WTC11 (cell line): ENCODE measurements around the gene PNO1. TPM values are rescaled to one million over a fixed set of nuclear protein-coding genes. Genes with fewer than 3 reads are reported as not detected.

ENCODE experiments used
- ATAC-seq: fragments of 200-7000 bp; cut with Tn5 transposase; 2 replicates; pipeline ENCODE4 v1.10.0; 2021; ENCODE audit warnings: mild to moderate bottlenecking, moderate library complexity
- CTCF ChIA-PET: fragments of 300-600 bp; sonication (Branson Sonifier 250); formaldehyde crosslinking; loops from one replicate; lab custom pipeline; 2021; ENCODE audit warnings: antibody characterized with exemption; lab: Charles Lee
- POLR2A ChIA-PET: fragments of 350-600 bp; sonication (Branson Sonifier 250); formaldehyde crosslinking; loops from one replicate; lab custom pipeline; 2021; ENCODE audit warnings: antibody characterized with exemption; lab: Charles Lee
- DNase-seq: peaks from one replicate; pipeline ENCODE4 v3.0.0; 2021; ENCODE audit warnings: low spot score
- H3K27ac Mint-ChIP-seq: 2 replicates; pipeline ENCODE4 v1.8.0; 2021; ENCODE audit warnings: mixed read lengths
- H3K27me3 Mint-ChIP-seq: 2 replicates; pipeline ENCODE4 v1.8.0; 2021; ENCODE audit warnings: low read depth, mild to moderate bottlenecking, moderate library complexity, mixed read lengths
- H3K36me3 Mint-ChIP-seq: 2 replicates; pipeline ENCODE4 v1.8.0; 2021; ENCODE audit warnings: mixed read lengths
- H3K4me1 Mint-ChIP-seq: 2 replicates; pipeline ENCODE4 v1.8.0; 2022; ENCODE audit warnings: mixed read lengths
- H3K4me3 Mint-ChIP-seq: 2 replicates; pipeline ENCODE4 v1.8.0; 2021; ENCODE audit warnings: mild to moderate bottlenecking, moderate library complexity, mixed read lengths
- H3K9me3 Mint-ChIP-seq: 2 replicates; pipeline ENCODE4 v1.8.0; 2021; ENCODE audit warnings: mixed read lengths
- JUN ChIP-seq: sonication (generic); formaldehyde crosslinking; IDR thresholded peaks from 2 replicates; pipeline ENCODE4 v1.8.0; 2023; ENCODE audit warnings: mild to moderate bottlenecking, missing genetic modification reagents
- KAT7 ChIP-seq: sonication (generic); formaldehyde crosslinking; IDR thresholded peaks from 2 replicates; pipeline ENCODE4 v1.8.1; 2023; ENCODE audit warnings: missing genetic modification reagents, mild to moderate bottlenecking, borderline replicate concordance
- MYBL2 ChIP-seq: sonication (generic); formaldehyde crosslinking; IDR thresholded peaks from 2 replicates; pipeline ENCODE4 v1.8.1; 2023; ENCODE audit warnings: mild to moderate bottlenecking, moderate library complexity, missing genetic modification reagents
- PRRX2 ChIP-seq: fragments of 250-450 bp; sonication (Bioruptor Pico); IDR thresholded peaks from 2 replicates; pipeline ENCODE4 v1.8.0; 2021; ENCODE audit warnings: mild to moderate bottlenecking
- RELA ChIP-seq: sonication (generic); formaldehyde crosslinking; IDR thresholded peaks from 2 replicates; pipeline ENCODE4 v1.8.1; 2022; ENCODE audit warnings: missing genetic modification reagents, mild to moderate bottlenecking, borderline replicate concordance
- SP1 ChIP-seq: sonication (generic); formaldehyde crosslinking; conservative IDR thresholded peaks from 2 replicates; pipeline ENCODE4 v1.8.1; 2022; ENCODE audit warnings: missing genetic modification reagents
- TEAD4 ChIP-seq: sonication (generic); formaldehyde crosslinking; IDR thresholded peaks from 2 replicates; pipeline ENCODE4 v1.8.0; 2022; ENCODE audit warnings: mild to moderate bottlenecking, missing genetic modification reagents
- ZNF121 ChIP-seq: sonication (generic); formaldehyde crosslinking; IDR thresholded peaks from 2 replicates; pipeline ENCODE4 v1.8.0; 2023; ENCODE audit warnings: missing genetic modification reagents
- ZNF138 ChIP-seq: sonication (generic); formaldehyde crosslinking; conservative IDR thresholded peaks from 2 replicates; pipeline ENCODE4 v1.8.1; 2022; ENCODE audit warnings: mild to moderate bottlenecking, moderate library complexity, missing genetic modification reagents
- ZNF232 ChIP-seq: sonication (generic); formaldehyde crosslinking; IDR thresholded peaks from 2 replicates; pipeline ENCODE4 v1.8.0; 2022; ENCODE audit warnings: mild to moderate bottlenecking, missing genetic modification reagents
- total RNA-seq: library from RNA; stranded (reverse); gene quantifications from 3 replicates; pipeline ENCODE4 v1.2.3, GENCODE V29; 2021
- TF ChIP-seq, protein P1 (sequence below): sonication (generic); formaldehyde crosslinking; IDR thresholded peaks from 2 replicates; pipeline ENCODE4 v1.8.1; 2023; ENCODE audit warnings: mild to moderate bottlenecking, moderate library complexity, missing genetic modification reagents
- TF ChIP-seq, protein P2 (sequence below): sonication (generic); formaldehyde crosslinking; IDR thresholded peaks from 2 replicates; pipeline ENCODE4 v1.8.1; 2023; ENCODE audit warnings: mild to moderate bottlenecking, missing genetic modification reagents, borderline replicate concordance
- TF ChIP-seq, protein P3 (sequence below): sonication (generic); formaldehyde crosslinking; conservative IDR thresholded peaks from 2 replicates; pipeline ENCODE4 v1.8.1; 2022; ENCODE audit warnings: mild to moderate bottlenecking, missing genetic modification reagents
- TF ChIP-seq, protein P4 (sequence below): sonication (generic); formaldehyde crosslinking; IDR thresholded peaks from 2 replicates; pipeline ENCODE4 v1.8.1; 2022; ENCODE audit warnings: low read depth, missing genetic modification reagents, borderline replicate concordance
- TF ChIP-seq, protein P5 (sequence below): sonication (generic); formaldehyde crosslinking; conservative IDR thresholded peaks from 2 replicates; pipeline ENCODE4 v1.8.1; 2023; ENCODE audit warnings: mild to moderate bottlenecking, low read depth, missing genetic modification reagents, moderate library complexity
- TF ChIP-seq, protein P6 (sequence below): fragments of 250-450 bp; sonication (Bioruptor Pico); IDR thresholded peaks from 2 replicates; pipeline ENCODE4 v1.8.0; 2021; ENCODE audit warnings: mild to moderate bottlenecking

Gene PNO1
- total RNA-seq, 1 experiment from 2014 or later: 24.0 TPM

DNA sequence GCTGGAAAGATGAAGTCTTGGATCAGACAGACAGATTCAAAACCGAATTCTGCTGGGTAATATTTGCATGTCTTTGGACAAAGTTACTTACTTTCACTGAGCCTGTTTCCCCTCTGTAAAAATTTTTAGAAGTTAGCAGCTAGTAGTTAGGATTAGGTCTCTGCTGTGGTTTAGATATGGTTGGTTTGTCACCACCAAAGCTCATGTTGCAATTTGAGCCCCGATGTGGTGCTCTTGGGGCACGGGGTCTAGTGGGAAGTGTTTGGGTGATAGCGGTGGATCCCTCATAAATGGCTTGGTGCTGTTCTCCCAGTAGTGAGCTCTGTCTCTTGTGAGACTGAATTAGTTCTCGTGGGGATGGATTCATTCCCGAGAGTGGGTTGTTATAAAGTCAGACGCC lies 38.9 kb upstream of the PNO1 start (continued):
- TF ChIP-seq, protein P1, sequence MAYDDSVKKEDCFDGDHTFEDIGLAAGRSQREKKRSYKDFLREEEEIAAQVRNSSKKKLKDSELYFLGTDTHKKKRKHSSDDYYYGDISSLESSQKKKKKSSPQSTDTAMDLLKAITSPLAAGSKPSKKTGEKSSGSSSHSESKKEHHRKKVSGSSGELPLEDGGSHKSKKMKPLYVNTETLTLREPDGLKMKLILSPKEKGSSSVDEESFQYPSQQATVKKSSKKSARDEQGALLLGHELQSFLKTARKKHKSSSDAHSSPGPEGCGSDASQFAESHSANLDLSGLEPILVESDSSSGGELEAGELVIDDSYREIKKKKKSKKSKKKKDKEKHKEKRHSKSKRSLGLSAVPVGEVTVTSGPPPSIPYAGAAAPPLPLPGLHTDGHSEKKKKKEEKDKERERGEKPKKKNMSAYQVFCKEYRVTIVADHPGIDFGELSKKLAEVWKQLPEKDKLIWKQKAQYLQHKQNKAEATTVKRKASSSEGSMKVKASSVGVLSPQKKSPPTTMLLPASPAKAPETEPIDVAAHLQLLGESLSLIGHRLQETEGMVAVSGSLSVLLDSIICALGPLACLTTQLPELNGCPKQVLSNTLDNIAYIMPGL (CRISPR knock-in tag): no peak

DNA sequence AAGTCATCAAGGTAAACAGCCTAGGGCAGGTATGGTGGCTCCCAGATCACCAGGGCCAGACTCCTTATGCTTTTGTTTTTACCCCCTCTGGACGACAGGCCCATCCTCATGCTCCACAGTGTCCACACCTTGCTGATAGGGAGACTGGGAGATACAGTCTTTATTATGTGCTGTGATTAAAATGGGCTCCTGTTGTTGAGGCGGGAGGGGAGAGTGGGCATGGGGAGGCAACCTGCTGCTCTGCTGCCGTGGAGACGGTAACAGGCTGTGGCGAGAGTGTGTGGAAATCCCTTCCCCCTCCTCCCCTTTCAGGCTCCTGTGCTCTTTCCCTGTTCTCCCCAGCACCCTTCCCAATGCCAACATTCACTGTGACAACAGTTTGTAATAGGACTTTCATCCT lies 38.2 kb upstream of the PNO1 start:
- TF ChIP-seq, protein P2, sequence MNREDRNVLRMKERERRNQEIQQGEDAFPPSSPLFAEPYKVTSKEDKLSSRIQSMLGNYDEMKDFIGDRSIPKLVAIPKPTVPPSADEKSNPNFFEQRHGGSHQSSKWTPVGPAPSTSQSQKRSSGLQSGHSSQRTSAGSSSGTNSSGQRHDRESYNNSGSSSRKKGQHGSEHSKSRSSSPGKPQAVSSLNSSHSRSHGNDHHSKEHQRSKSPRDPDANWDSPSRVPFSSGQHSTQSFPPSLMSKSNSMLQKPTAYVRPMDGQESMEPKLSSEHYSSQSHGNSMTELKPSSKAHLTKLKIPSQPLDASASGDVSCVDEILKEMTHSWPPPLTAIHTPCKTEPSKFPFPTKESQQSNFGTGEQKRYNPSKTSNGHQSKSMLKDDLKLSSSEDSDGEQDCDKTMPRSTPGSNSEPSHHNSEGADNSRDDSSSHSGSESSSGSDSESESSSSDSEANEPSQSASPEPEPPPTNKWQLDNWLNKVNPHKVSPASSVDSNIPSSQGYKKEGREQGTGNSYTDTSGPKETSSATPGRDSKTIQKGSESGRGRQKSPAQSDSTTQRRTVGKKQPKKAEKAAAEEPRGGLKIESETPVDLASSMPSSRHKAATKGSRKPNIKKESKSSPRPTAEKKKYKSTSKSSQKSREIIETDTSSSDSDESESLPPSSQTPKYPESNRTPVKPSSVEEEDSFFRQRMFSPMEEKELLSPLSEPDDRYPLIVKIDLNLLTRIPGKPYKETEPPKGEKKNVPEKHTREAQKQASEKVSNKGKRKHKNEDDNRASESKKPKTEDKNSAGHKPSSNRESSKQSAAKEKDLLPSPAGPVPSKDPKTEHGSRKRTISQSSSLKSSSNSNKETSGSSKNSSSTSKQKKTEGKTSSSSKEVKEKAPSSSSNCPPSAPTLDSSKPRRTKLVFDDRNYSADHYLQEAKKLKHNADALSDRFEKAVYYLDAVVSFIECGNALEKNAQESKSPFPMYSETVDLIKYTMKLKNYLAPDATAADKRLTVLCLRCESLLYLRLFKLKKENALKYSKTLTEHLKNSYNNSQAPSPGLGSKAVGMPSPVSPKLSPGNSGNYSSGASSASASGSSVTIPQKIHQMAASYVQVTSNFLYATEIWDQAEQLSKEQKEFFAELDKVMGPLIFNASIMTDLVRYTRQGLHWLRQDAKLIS (CRISPR knock-in tag): no peak
- TF ChIP-seq, protein P3, sequence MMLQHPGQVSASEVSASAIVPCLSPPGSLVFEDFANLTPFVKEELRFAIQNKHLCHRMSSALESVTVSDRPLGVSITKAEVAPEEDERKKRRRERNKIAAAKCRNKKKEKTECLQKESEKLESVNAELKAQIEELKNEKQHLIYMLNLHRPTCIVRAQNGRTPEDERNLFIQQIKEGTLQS (CRISPR knock-in tag): no peak
- TF ChIP-seq, protein P4, sequence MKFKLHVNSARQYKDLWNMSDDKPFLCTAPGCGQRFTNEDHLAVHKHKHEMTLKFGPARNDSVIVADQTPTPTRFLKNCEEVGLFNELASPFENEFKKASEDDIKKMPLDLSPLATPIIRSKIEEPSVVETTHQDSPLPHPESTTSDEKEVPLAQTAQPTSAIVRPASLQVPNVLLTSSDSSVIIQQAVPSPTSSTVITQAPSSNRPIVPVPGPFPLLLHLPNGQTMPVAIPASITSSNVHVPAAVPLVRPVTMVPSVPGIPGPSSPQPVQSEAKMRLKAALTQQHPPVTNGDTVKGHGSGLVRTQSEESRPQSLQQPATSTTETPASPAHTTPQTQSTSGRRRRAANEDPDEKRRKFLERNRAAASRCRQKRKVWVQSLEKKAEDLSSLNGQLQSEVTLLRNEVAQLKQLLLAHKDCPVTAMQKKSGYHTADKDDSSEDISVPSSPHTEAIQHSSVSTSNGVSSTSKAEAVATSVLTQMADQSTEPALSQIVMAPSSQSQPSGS: no peak
- TF ChIP-seq JUN (CRISPR knock-in tag) (no peak), TEAD4 (CRISPR knock-in tag) (no peak), ZNF138 (CRISPR knock-in tag) (no peak), KAT7 (CRISPR knock-in tag) (no peak), PRRX2 (no peak), ZNF232 (CRISPR knock-in tag) (no peak), SP1 (CRISPR knock-in tag) (no peak), MYBL2 (no peak), ZNF121 (no peak), RELA (CRISPR knock-in tag) (no peak)
- TF ChIP-seq, protein P5, sequence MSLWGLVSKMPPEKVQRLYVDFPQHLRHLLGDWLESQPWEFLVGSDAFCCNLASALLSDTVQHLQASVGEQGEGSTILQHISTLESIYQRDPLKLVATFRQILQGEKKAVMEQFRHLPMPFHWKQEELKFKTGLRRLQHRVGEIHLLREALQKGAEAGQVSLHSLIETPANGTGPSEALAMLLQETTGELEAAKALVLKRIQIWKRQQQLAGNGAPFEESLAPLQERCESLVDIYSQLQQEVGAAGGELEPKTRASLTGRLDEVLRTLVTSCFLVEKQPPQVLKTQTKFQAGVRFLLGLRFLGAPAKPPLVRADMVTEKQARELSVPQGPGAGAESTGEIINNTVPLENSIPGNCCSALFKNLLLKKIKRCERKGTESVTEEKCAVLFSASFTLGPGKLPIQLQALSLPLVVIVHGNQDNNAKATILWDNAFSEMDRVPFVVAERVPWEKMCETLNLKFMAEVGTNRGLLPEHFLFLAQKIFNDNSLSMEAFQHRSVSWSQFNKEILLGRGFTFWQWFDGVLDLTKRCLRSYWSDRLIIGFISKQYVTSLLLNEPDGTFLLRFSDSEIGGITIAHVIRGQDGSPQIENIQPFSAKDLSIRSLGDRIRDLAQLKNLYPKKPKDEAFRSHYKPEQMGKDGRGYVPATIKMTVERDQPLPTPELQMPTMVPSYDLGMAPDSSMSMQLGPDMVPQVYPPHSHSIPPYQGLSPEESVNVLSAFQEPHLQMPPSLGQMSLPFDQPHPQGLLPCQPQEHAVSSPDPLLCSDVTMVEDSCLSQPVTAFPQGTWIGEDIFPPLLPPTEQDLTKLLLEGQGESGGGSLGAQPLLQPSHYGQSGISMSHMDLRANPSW (CRISPR knock-in tag): no peak
- TF ChIP-seq, protein P6, sequence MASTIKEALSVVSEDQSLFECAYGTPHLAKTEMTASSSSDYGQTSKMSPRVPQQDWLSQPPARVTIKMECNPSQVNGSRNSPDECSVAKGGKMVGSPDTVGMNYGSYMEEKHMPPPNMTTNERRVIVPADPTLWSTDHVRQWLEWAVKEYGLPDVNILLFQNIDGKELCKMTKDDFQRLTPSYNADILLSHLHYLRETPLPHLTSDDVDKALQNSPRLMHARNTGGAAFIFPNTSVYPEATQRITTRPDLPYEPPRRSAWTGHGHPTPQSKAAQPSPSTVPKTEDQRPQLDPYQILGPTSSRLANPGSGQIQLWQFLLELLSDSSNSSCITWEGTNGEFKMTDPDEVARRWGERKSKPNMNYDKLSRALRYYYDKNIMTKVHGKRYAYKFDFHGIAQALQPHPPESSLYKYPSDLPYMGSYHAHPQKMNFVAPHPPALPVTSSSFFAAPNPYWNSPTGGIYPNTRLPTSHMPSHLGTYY (CRISPR knock-in tag): no peak
- no peak overlapping the region for H3K4me3 Mint-ChIP-seq
- POLR2A ChIA-PET: no interaction called here
- ATAC-seq (no peak), DNase-seq (no peak)
- CTCF ChIA-PET: no interaction called here
- no peaks in the 10 kb centered on the region for H3K9me3 Mint-ChIP-seq
- peaks cover 4% of the 10 kb centered on the region for H3K4me1 Mint-ChIP-seq
- H3K27ac Mint-ChIP-seq: no peak overlapping the region
- no peaks in the 10 kb centered on the region for H3K36me3 Mint-ChIP-seq
- no peaks in the 10 kb centered on the region for H3K27me3 Mint-ChIP-seq
